OCI-LY7 (cell line): ENCODE data around the gene RARA.

Experiments
- EZH2phosphoT487 ChIP-seq: fragments of 200-600 bp; sonication (generic); IDR thresholded peaks from 2 replicates; pipeline ENCODE4 v1.6.1; 2018; ENCODE audit warnings: low read depth, borderline replicate concordance, mild to moderate bottlenecking, mixed run types, antibody characterized with exemption, low read length, moderate library complexity, mixed read lengths
- TF ChIP-seq, protein P1 (sequence below): fragments of 200-600 bp; sonication (generic); conservative IDR thresholded peaks from 2 replicates; pipeline ENCODE4 v1.5.1; 2014; ENCODE audit warnings: mild to moderate bottlenecking, antibody characterized with exemption, low read length, moderate library complexity, mixed read lengths

GRCh38 chr17:40278414-40278813 lies 30.6 kb upstream of the RARA start:
- TF ChIP-seq, protein P1, sequence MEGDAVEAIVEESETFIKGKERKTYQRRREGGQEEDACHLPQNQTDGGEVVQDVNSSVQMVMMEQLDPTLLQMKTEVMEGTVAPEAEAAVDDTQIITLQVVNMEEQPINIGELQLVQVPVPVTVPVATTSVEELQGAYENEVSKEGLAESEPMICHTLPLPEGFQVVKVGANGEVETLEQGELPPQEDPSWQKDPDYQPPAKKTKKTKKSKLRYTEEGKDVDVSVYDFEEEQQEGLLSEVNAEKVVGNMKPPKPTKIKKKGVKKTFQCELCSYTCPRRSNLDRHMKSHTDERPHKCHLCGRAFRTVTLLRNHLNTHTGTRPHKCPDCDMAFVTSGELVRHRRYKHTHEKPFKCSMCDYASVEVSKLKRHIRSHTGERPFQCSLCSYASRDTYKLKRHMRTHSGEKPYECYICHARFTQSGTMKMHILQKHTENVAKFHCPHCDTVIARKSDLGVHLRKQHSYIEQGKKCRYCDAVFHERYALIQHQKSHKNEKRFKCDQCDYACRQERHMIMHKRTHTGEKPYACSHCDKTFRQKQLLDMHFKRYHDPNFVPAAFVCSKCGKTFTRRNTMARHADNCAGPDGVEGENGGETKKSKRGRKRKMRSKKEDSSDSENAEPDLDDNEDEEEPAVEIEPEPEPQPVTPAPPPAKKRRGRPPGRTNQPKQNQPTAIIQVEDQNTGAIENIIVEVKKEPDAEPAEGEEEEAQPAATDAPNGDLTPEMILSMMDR, result no peak
- TF ChIP-seq EZH2phosphoT487, result no peak
